NCI-H510A (cell line): ENCODE results near the gene NLRP8.
"Not testable (repeated sequence)": the region's sequence is repeated elsewhere in the genome, so short reads cannot be mapped to it uniquely, and the experiment has no call there.

Source experiments
- DNase-seq: peaks from one replicate; lab custom pipeline; 2025; lab: John Stamatoyannopoulos, UW

Gene NLRP8

GRCh38 chr19:55947532-55947931 lies at the start of gene NLRP8:
Gene NLRP8, plus strand, starts transcription at chr19:55947832.
- no peak for DNase-seq

- DNase-seq = no peak
Observed at GRCh38 chr19:55898911-55899310, 48.7 kb upstream of the NLRP8 start.

GRCh38 chr19:55901369-55902079 lies 46.1 kb upstream of the NLRP8 start:
- no peak for DNase-seq

GRCh38 chr19:55902080-55902751 lies 45.4 kb upstream of the NLRP8 start:
- DNase-seq = no peak

- DNase-seq = no peak
Observed at GRCh38 chr19:55907286-55907685, 40.3 kb upstream of the NLRP8 start.

GRCh38 chr19:55907746-55908145 lies 39.9 kb upstream of the NLRP8 start:
- DNase-seq = no peak

GRCh38 chr19:55909801-55910200 lies 37.8 kb upstream of the NLRP8 start:
- DNase-seq = no peak

GRCh38 chr19:55912916-55913315 lies 34.7 kb upstream of the NLRP8 start:
- no peak for DNase-seq

GRCh38 chr19:55913643-55914268 lies 33.9 kb upstream of the NLRP8 start:
- no peak for DNase-seq

- no peak for DNase-seq
Observed at GRCh38 chr19:55923556-55923955, 24.1 kb upstream of the NLRP8 start.

GRCh38 chr19:55927991-55928390 lies 19.6 kb upstream of the NLRP8 start:
- no peak for DNase-seq

GRCh38 chr19:55929258-55929657 lies 18.4 kb upstream of the NLRP8 start:
- DNase-seq = not testable (repeated sequence)

GRCh38 chr19:55930996-55931515 lies 16.6 kb upstream of the NLRP8 start:
- no peak for DNase-seq

GRCh38 chr19:55931936-55932386 lies 15.7 kb upstream of the NLRP8 start, which contains the start of gene NLRP13:
Gene NLRP13, minus strand, starts transcription at chr19:55932336. Its CDS starts 25 bp downstream, at chr19:55932311.
- no peak for DNase-seq

GRCh38 chr19:55935206-55935605 lies 12.4 kb upstream of the NLRP8 start:
- DNase-seq = no peak

GRCh38 chr19:55939206-55939605 lies 8.4 kb upstream of the NLRP8 start:
- no peak for DNase-seq

- DNase-seq = no peak
Observed at GRCh38 chr19:55940306-55940705, 7.3 kb upstream of the NLRP8 start.

- not testable (repeated sequence) for DNase-seq
Observed at GRCh38 chr19:55950566-55950965, 2.9 kb downstream of the NLRP8 start.

- DNase-seq = no peak
Observed at GRCh38 chr19:55956431-55956830, 8.8 kb downstream of the NLRP8 start.

- no peak for DNase-seq
Observed at GRCh38 chr19:55958356-55958755, 10.7 kb downstream of the NLRP8 start.

GRCh38 chr19:55959996-55960675 lies 12.5 kb downstream of the NLRP8 start:
- DNase-seq = no peak

- DNase-seq = no peak
Observed at GRCh38 chr19:55962186-55962585, 14.6 kb downstream of the NLRP8 start.
